HEK293 (cell line): Measurements from ENCODE around the gene OPA1.

Experiments
- CTCF ChIA-PET: fragments of 350-600 bp; formaldehyde crosslinking; extraction: SDS; loops from one replicate; lab custom pipeline; 2021; ENCODE audit warnings: antibody characterized with exemption; lab: Yijun Ruan, JAX
- POLR2A ChIA-PET: fragments of 300-600 bp; formaldehyde crosslinking; extraction: SDS; loops from one replicate; lab custom pipeline; 2020; ENCODE audit warnings: antibody characterized with exemption, inconsistent platforms; lab: Yijun Ruan, JAX
- H3K27ac ChIP-seq: fragments of 200-500 bp; sonication (Bioruptor generic); 2 replicates; pipeline ENCODE4 v1.5.1; 2014; ENCODE audit warnings: low read depth, low read length, control low read depth, inconsistent platforms; ENCODE audit errors: extremely low read depth
- H3K36me3 ChIP-seq, 2 experiments: fragments of 200-500 bp in 1 of 2; sonication (Bioruptor generic) in 1 of 2; 1 replicate in 1 of 2; 2 replicates in 1 of 2; pipeline ENCODE4 v1.5.1; 2014 to 2017; ENCODE audit warnings: inconsistent platforms in 2 of 2, low read length in 2 of 2; ENCODE audit not compliant: control insufficient read depth in 2 of 2, insufficient read depth in 1 of 2
- H3K4me1 ChIP-seq: fragments of 200-500 bp; sonication (Bioruptor generic); 2 replicates; pipeline ENCODE4 v1.5.1; 2014; ENCODE audit warnings: mild to moderate bottlenecking, low read length, inconsistent platforms; ENCODE audit not compliant: control insufficient read depth, insufficient read depth
- H3K4me3 ChIP-seq: 2 replicates; pipeline ENCODE4 v1.5.1; 2011; ENCODE audit warnings: low read depth, mild to moderate bottlenecking, control low read depth, low read length, moderate library complexity
- H3K9me3 ChIP-seq: fragments of 200-500 bp; sonication (Bioruptor generic); 2 replicates; pipeline ENCODE4 v1.5.1; 2014; ENCODE audit warnings: low read depth, low read length, inconsistent platforms; ENCODE audit not compliant: control insufficient read depth, insufficient read depth
- KLF7 ChIP-seq: fragments of 450-650 bp; formaldehyde crosslinking; IDR thresholded peaks from 2 replicates; pipeline ENCODE4 v1.5.1; 2016; ENCODE audit warnings: missing biosample characterization, missing genetic modification characterization, borderline replicate concordance
- PATZ1 ChIP-seq: fragments of 450-650 bp; formaldehyde crosslinking; IDR thresholded peaks from 2 replicates; pipeline ENCODE4 v1.5.1; 2016; ENCODE audit warnings: missing biosample characterization, missing genetic modification characterization
- SCRT1 ChIP-seq: fragments of 450-650 bp; formaldehyde crosslinking; IDR thresholded peaks from 2 replicates; pipeline ENCODE4 v1.5.1; 2016; ENCODE audit warnings: missing biosample characterization, missing genetic modification characterization, borderline replicate concordance
- YY1 ChIP-seq: fragments of 450-650 bp; formaldehyde crosslinking; IDR thresholded peaks from 2 replicates; pipeline ENCODE4 v1.5.1; 2018; ENCODE audit warnings: missing biosample characterization, missing genetic modification characterization
- ZBTB17 ChIP-seq: fragments of 450-650 bp; formaldehyde crosslinking; IDR thresholded peaks from 2 replicates; pipeline ENCODE4 v1.5.1; 2016; ENCODE audit warnings: missing biosample characterization, missing genetic modification characterization
- ZFHX2 ChIP-seq: fragments of 450-650 bp; formaldehyde crosslinking; conservative IDR thresholded peaks from 2 replicates; pipeline ENCODE4 v1.5.1; 2016; ENCODE audit warnings: missing biosample characterization, missing genetic modification characterization
- ZIC2 ChIP-seq: fragments of 450-650 bp; formaldehyde crosslinking; IDR thresholded peaks from 2 replicates; pipeline ENCODE4 v1.5.1; 2016; ENCODE audit warnings: missing biosample characterization, missing genetic modification characterization
- ZNF202 ChIP-seq: fragments of 450-650 bp; formaldehyde crosslinking; IDR thresholded peaks from 2 replicates; pipeline ENCODE4 v1.5.1; 2016; ENCODE audit warnings: missing biosample characterization, missing genetic modification characterization, borderline replicate concordance
- ZNF239 ChIP-seq: fragments of 450-650 bp; formaldehyde crosslinking; IDR thresholded peaks from 2 replicates; pipeline ENCODE4 v1.5.1; 2016; ENCODE audit warnings: missing biosample characterization, missing genetic modification characterization
- ZNF24 ChIP-seq: fragments of 450-650 bp; formaldehyde crosslinking; IDR thresholded peaks from 2 replicates; pipeline ENCODE4 v1.5.1; 2016; ENCODE audit warnings: missing biosample characterization, missing genetic modification characterization
- ZNF324 ChIP-seq: fragments of 450-650 bp; formaldehyde crosslinking; IDR thresholded peaks from 2 replicates; pipeline ENCODE4 v1.5.1; 2016; ENCODE audit warnings: missing biosample characterization, missing genetic modification characterization
- ZNF398 ChIP-seq: fragments of 450-650 bp; formaldehyde crosslinking; IDR thresholded peaks from 2 replicates; pipeline ENCODE4 v1.5.1; 2017; ENCODE audit warnings: missing biosample characterization, missing genetic modification characterization
- ZNF560 ChIP-seq: fragments of 450-650 bp; formaldehyde crosslinking; IDR thresholded peaks from 2 replicates; pipeline ENCODE4 v1.5.1; 2017; ENCODE audit warnings: missing biosample characterization, missing genetic modification characterization, borderline replicate concordance
- ZNF600 ChIP-seq: fragments of 450-650 bp; formaldehyde crosslinking; IDR thresholded peaks from 2 replicates; pipeline ENCODE4 v1.5.1; 2016; ENCODE audit warnings: missing biosample characterization, missing genetic modification characterization
- ZNF623 ChIP-seq: fragments of 450-650 bp; formaldehyde crosslinking; IDR thresholded peaks from 2 replicates; pipeline ENCODE4 v1.5.1; 2016; ENCODE audit warnings: missing biosample characterization, missing genetic modification characterization
- ZNF664 ChIP-seq: fragments of 450-650 bp; formaldehyde crosslinking; IDR thresholded peaks from 2 replicates; pipeline ENCODE4 v1.5.1; 2016; ENCODE audit warnings: missing biosample characterization, missing genetic modification characterization
- ZSCAN16 ChIP-seq: fragments of 450-650 bp; formaldehyde crosslinking; IDR thresholded peaks from 2 replicates; pipeline ENCODE4 v1.5.1; 2016; ENCODE audit warnings: missing biosample characterization, missing genetic modification characterization
- TF ChIP-seq, protein P1 (sequence below): fragments of 450-650 bp; formaldehyde crosslinking; IDR thresholded peaks from 2 replicates; pipeline ENCODE4 v1.5.1; 2016; ENCODE audit warnings: missing biosample characterization, missing genetic modification characterization, low read depth
- TF ChIP-seq, protein P2 (sequence below): fragments of 450-650 bp; formaldehyde crosslinking; IDR thresholded peaks from 2 replicates; pipeline ENCODE4 v1.5.1; 2016; ENCODE audit warnings: missing biosample characterization, missing genetic modification characterization
- TF ChIP-seq, protein P3 (sequence below): fragments of 450-650 bp; IDR thresholded peaks from 2 replicates; pipeline ENCODE4 v1.5.1; 2018; ENCODE audit warnings: missing biosample characterization, missing genetic modification characterization
- TF ChIP-seq, protein P4 (sequence below): fragments of 450-650 bp; formaldehyde crosslinking; IDR thresholded peaks from 2 replicates; pipeline ENCODE4 v1.5.1; 2016; ENCODE audit warnings: missing biosample characterization, missing genetic modification characterization

The OPA1 gene

DNA sequence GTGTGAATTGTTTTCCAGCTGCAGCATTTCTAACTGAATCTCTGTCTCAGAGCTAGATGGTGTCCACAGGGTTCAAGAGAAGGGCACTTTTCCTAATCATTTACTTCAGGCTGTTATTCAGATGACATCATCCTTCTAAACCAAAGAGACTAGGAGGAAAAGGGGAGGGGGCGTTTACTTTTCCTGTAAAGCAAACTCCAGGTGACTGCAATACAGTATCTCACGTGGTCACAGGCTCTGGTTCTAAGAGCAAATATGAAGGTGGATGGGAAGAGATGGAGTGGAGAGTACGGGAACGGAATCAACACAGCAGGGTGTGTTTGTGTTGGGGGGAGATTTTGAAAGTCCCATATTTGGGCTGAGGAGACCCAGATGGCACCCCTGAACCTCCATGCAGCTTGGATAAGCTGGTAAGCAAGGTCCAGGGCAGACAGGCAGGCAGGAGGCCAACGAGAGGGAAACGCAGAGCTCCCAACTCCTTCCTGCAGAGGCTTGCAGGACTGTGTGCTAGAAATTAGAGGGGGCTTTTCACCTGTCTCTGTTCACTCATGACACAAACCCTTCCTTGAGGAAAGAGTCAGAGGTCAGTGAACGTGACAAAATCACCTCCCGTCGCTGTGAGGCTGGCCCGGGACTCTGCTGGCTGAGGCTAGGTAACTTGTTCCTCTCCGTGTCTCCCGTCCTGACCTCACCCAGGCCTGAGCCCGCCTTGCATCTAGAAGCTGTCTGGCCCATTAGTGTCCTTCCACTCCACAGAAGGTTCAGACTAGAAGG, 151.2 kb downstream of the OPA1 start (continued):
- TF ChIP-seq PATZ1 (tag by site-specific recombination) (0 out of 2 replicates have a peak, but pooled peaks have one; percentile 16), ZNF664 (peak; percentile 69), ZBTB17 (peak; percentile 61; the same call in 1 of the 2 replicates), ZSCAN16 (tag by site-specific recombination) (no peak), ZNF600 (tag by site-specific recombination) (no peak), ZIC2 (tag by site-specific recombination) (peak; percentile 30; the same call in 1 of the 2 replicates), ZNF202 (tag by site-specific recombination) (no peak)
- TF ChIP-seq, protein P1, sequence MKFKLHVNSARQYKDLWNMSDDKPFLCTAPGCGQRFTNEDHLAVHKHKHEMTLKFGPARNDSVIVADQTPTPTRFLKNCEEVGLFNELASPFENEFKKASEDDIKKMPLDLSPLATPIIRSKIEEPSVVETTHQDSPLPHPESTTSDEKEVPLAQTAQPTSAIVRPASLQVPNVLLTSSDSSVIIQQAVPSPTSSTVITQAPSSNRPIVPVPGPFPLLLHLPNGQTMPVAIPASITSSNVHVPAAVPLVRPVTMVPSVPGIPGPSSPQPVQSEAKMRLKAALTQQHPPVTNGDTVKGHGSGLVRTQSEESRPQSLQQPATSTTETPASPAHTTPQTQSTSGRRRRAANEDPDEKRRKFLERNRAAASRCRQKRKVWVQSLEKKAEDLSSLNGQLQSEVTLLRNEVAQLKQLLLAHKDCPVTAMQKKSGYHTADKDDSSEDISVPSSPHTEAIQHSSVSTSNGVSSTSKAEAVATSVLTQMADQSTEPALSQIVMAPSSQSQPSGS (tag by site-specific recombination), result peak; percentile 93
- TF ChIP-seq, protein P2, sequence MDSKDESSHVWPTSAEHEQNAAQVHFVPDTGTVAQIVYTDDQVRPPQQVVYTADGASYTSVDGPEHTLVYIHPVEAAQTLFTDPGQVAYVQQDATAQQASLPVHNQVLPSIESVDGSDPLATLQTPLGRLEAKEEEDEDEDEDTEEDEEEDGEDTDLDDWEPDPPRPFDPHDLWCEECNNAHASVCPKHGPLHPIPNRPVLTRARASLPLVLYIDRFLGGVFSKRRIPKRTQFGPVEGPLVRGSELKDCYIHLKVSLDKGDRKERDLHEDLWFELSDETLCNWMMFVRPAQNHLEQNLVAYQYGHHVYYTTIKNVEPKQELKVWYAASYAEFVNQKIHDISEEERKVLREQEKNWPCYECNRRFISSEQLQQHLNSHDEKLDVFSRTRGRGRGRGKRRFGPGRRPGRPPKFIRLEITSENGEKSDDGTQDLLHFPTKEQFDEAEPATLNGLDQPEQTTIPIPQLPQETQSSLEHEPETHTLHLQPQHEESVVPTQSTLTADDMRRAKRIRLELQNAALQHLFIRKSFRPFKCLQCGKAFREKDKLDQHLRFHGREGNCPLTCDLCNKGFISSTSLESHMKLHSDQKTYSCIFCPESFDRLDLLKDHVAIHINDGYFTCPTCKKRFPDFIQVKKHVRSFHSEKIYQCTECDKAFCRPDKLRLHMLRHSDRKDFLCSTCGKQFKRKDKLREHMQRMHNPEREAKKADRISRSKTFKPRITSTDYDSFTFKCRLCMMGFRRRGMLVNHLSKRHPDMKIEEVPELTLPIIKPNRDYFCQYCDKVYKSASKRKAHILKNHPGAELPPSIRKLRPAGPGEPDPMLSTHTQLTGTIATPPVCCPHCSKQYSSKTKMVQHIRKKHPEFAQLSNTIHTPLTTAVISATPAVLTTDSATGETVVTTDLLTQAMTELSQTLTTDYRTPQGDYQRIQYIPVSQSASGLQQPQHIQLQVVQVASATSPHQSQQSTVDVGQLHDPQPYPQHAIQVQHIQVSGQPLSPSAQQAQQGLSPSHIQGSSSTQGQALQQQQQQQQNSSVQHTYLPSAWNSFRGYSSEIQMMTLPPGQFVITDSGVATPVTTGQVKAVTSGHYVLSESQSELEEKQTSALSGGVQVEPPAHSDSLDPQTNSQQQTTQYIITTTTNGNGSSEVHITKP (tag by site-specific recombination), result peak; percentile 27; the same call in 1 of the 2 replicates
- TF ChIP-seq, protein P3, sequence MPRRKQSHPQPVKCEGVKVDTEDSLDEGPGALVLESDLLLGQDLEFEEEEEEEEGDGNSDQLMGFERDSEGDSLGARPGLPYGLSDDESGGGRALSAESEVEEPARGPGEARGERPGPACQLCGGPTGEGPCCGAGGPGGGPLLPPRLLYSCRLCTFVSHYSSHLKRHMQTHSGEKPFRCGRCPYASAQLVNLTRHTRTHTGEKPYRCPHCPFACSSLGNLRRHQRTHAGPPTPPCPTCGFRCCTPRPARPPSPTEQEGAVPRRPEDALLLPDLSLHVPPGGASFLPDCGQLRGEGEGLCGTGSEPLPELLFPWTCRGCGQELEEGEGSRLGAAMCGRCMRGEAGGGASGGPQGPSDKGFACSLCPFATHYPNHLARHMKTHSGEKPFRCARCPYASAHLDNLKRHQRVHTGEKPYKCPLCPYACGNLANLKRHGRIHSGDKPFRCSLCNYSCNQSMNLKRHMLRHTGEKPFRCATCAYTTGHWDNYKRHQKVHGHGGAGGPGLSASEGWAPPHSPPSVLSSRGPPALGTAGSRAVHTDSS, result no peak

GRCh38 chr3:193744822-193745684, 152.0 kb downstream of the OPA1 start:
- no peaks in the 10 kb centered on the region for H3K9me3 ChIP-seq
- no peaks in the 10 kb centered on the region for H3K36me3 ChIP-seq
- H3K4me3 ChIP-seq, result no peak overlapping the region
- H3K4me1 ChIP-seq, result no peaks in the 10 kb centered on the region
- POLR2A ChIA-PET, result no interaction called here
- no peak overlapping the region for H3K27ac ChIP-seq
- CTCF ChIA-PET, result no interaction called here
- no peak for TF ChIP-seq ZNF560 (tag by site-specific recombination)
- TF ChIP-seq ZNF398 (tag by site-specific recombination), result no peak
- TF ChIP-seq ZNF324 (tag by site-specific recombination), result no peak
- TF ChIP-seq ZNF24 (tag by site-specific recombination), result no peak
- no peak for TF ChIP-seq KLF7
- no peak for TF ChIP-seq ZNF623 (tag by site-specific recombination)
- no peak for TF ChIP-seq ZNF239
- no peak for TF ChIP-seq ZFHX2
- TF ChIP-seq, protein P4, sequence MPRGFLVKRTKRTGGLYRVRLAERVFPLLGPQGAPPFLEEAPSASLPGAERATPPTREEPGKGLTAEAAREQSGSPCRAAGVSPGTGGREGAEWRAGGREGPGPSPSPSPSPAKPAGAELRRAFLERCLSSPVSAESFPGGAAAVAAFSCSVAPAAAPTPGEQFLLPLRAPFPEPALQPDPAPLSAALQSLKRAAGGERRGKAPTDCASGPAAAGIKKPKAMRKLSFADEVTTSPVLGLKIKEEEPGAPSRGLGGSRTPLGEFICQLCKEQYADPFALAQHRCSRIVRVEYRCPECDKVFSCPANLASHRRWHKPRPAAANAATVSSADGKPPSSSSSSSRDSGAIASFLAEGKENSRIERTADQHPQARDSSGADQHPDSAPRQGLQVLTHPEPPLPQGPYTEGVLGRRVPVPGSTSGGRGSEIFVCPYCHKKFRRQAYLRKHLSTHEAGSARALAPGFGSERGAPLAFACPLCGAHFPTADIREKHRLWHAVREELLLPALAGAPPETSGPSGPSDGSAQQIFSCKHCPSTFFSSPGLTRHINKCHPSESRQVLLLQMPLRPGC (tag by site-specific recombination), result no peak
- no peak for TF ChIP-seq YY1 (tag by site-specific recombination)
- TF ChIP-seq SCRT1 (tag by site-specific recombination), result no peak
